K562 (cell line): ENCODE results near the gene IPO7. TPM values are rescaled to one million over a fixed set of nuclear protein-coding genes. Genes with fewer than 3 reads are reported as not detected.

Source experiments
- ARNT ChIP-seq, 2 experiments: fragments of 450-650 bp; IDR thresholded peaks; 2 replicates each; pipeline ENCODE4 v1.6.1; 2016; ENCODE audit warnings: mild to moderate bottlenecking in 1 of 2
- CCNT2 ChIP-seq: IDR thresholded peaks from 2 replicates; pipeline ENCODE4 v1.6.1; 2011; ENCODE audit warnings: borderline replicate concordance, low read depth, mild to moderate bottlenecking, moderate library complexity, mixed read lengths, low read length; ENCODE audit not compliant: insufficient read length; ENCODE audit errors: extremely low read depth
- EP400 ChIP-seq: fragments of 450-650 bp; IDR thresholded peaks from 2 replicates; pipeline ENCODE4 v1.6.1; 2017; ENCODE audit warnings: antibody characterized with exemption, mild to moderate bottlenecking, moderate library complexity
- FUS ChIP-seq: fragments of 200-400 bp; formaldehyde crosslinking; optimal IDR thresholded peaks from 2 replicates; pipeline ENCODE3; 2017; ENCODE audit warnings: low read depth, low read length
- JUND ChIP-seq, 2 experiments: IDR thresholded peaks; 2 replicates in 1 of 2; 3 replicates in 1 of 2; pipeline ENCODE4 v1.6.1; 2011; ENCODE audit warnings: borderline replicate concordance in 2 of 2, low read depth in 2 of 2, low read length in 2 of 2, improper control_type of control experiment in 1 of 2, missing biosample characterization in 1 of 2, missing genetic modification characterization in 1 of 2, missing genetic modification reagents in 1 of 2
- KLF13 ChIP-seq: fragments of 450-650 bp; IDR thresholded peaks from 2 replicates; pipeline ENCODE4 v1.6.1; 2016; ENCODE audit warnings: missing genetic modification characterization, low read depth, mild to moderate bottlenecking, missing compliant biosample characterization, moderate library complexity, borderline replicate concordance
- LCOR ChIP-seq: sonication (generic); formaldehyde crosslinking; IDR thresholded peaks from 2 replicates; pipeline ENCODE4 v1.8.0; 2022; ENCODE audit warnings: mild to moderate bottlenecking, missing genetic modification reagents
- NFIX ChIP-seq: fragments of 250-450 bp; sonication (Bioruptor Pico); IDR thresholded peaks from 2 replicates; pipeline ENCODE4 v1.4.0; 2020; ENCODE audit warnings: low read depth, mild to moderate bottlenecking, moderate library complexity
- NRF1 ChIP-seq, 2 experiments: fragments of 450-650 bp; IDR thresholded peaks in 1 of 2; conservative IDR thresholded peaks in 1 of 2; 2 replicates each; pipeline ENCODE4 v1.6.1; 2014; ENCODE audit warnings: mild to moderate bottlenecking in 2 of 2
- PTTG1 ChIP-seq: fragments of 450-650 bp; IDR thresholded peaks from 2 replicates; pipeline ENCODE4 v1.6.1; 2016; ENCODE audit warnings: low read depth, mild to moderate bottlenecking, missing genetic modification characterization, missing compliant biosample characterization
- ZNF584 ChIP-seq: fragments of 200-800 bp; sonication (Bioruptor generic); IDR thresholded peaks from 2 replicates; pipeline ENCODE4 v1.6.1; 2016; ENCODE audit warnings: low read depth, mild to moderate bottlenecking, missing genetic modification characterization, missing compliant biosample characterization
- polyA plus RNA-seq, 8 experiments: library from polyadenylated mRNA; depleted of rRNA in 4 of 8; stranded (reverse) in 5 of 8; unstranded in 3 of 8; fragments of >200 nt; fragmentation: Nextera tagmentation in 2 of 8; fragmentation: Illumina TruSeq in 1 of 8; extraction: Ambion mirVana in 2 of 8; extraction: Trizol in 1 of 8; gene quantifications; 2 replicates each; pipeline versions ENCODE4 v1.2.1 to v1.2.3, GENCODE V29; 2011 to 2014; ENCODE audit warnings: inconsistent platforms in 1 of 8, missing spikeins in 1 of 8
- total RNA-seq, 7 experiments: library from RNA; depleted of rRNA in 6 of 7; stranded (reverse); fragments of >200 nt in 6 of 7; fragmentation: Illumina TruSeq in 2 of 7; extraction: Trizol in 2 of 7; gene quantifications; 2 replicates each; pipeline versions ENCODE4 v1.2.1 to v1.2.3, GENCODE V29; 2011 to 2021; ENCODE audit warnings: low replicate concordance in 1 of 7
- TF ChIP-seq, protein P1 (sequence below), 2 experiments: fragments of 450-650 bp in 1 of 2; sonication (generic) in 1 of 2; formaldehyde crosslinking; conservative IDR thresholded peaks; 2 replicates each; pipeline versions ENCODE4 v1.4.0 to v1.8.1; 2020 to 2022; ENCODE audit warnings: mild to moderate bottlenecking in 1 of 2, missing genetic modification reagents in 1 of 2
- TF ChIP-seq, protein P2 (sequence below): fragments of 250-450 bp; sonication (Bioruptor Pico); IDR thresholded peaks from 2 replicates; pipeline ENCODE4 v1.9.0; 2021; ENCODE audit warnings: mild to moderate bottlenecking, inconsistent platforms
- TF ChIP-seq, protein P3 (sequence below): sonication (generic); formaldehyde crosslinking; IDR thresholded peaks from 2 replicates; pipeline ENCODE4 v1.8.0; 2023; ENCODE audit warnings: mild to moderate bottlenecking, missing genetic modification reagents
- TF ChIP-seq, protein P4 (sequence below): fragments of 450-650 bp; IDR thresholded peaks from 2 replicates; pipeline ENCODE4 v1.6.1; 2017; ENCODE audit warnings: mild to moderate bottlenecking, moderate library complexity
- TF ChIP-seq, protein P5 (sequence below): fragments of 250-450 bp; sonication (Bioruptor Pico); IDR thresholded peaks from 2 replicates; pipeline ENCODE4 v1.8.0; 2021; ENCODE audit warnings: borderline replicate concordance, mild to moderate bottlenecking, moderate library complexity; ENCODE audit not compliant: poor library complexity, severe bottlenecking
- TF ChIP-seq, protein P6 (sequence below): fragments of 450-650 bp; formaldehyde crosslinking; IDR thresholded peaks from 2 replicates; pipeline ENCODE4 v1.4.0; 2022; ENCODE audit warnings: missing genetic modification characterization

IPO7 gene
- total and polyA plus RNA-seq, 9 of the 15 experiments (the other 6 are each of a cell fraction or from before 2014, with no cell fraction given): 23.6 to 138 (median 110) TPM

DNA sequence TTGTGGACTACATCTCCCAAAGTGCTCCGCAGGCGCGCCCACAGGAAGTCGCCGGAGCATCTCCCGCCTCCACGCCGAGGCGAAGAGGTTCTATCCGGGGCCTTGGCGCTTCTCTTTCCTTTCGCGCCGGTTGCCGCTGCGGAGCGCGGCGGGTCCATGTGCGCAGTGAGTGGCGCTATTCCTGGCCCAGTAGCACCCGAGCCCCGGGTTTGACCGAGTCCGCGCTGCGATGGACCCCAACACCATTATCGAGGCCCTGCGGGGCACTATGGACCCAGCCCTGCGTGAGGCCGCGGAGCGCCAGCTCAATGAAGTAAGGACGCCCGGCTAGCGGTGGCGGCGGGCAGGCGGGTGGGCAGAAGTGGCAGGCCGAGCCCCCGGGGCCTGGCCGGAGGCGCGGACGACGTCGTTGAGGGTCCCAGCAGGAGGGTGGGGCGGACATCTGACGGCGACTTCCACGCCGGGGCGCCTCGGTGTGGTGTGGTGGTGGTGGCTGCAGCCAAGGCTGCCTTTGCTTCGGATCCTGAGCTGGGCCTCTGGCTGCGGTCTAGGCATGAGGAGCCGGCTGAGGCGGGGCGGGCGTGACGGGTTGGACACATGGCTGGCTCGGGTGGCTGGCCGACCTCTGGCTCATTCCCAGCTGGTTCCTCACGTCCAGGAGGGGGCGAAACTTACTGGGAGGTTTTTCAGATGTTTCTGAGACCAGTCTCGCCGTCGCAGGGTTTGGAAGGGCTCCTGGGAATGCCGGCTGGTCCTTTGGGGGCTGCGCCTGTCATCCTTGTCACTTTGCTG is at the start of gene IPO7 (continued):
- TF ChIP-seq, protein P1, sequence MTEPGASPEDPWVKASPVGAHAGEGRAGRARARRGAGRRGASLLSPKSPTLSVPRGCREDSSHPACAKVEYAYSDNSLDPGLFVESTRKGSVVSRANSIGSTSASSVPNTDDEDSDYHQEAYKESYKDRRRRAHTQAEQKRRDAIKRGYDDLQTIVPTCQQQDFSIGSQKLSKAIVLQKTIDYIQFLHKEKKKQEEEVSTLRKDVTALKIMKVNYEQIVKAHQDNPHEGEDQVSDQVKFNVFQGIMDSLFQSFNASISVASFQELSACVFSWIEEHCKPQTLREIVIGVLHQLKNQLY (CRISPR knock-in tag; conservative IDR thresholded peaks at IDR 0.05): no peak
- TF ChIP-seq ZNF584 (CRISPR knock-in tag) (no peak), NRF1 (conservative IDR thresholded peaks at IDR 0.05 in 1 of 2, IDR thresholded peaks at IDR 0.05 in 1 of 2) (peak; percentile 80 to 84), LCOR (0 out of 2 replicates have a peak, but pooled peaks have one; percentile 37), JUND (IDR thresholded peaks at IDR 0.05; ENCODE audit: borderline replicate concordance, low read depth, low read length) (peak; percentile 27; the same call in 1 of the 2 replicates), JUND (tag; IDR thresholded peaks at IDR 0.05; ENCODE audit: borderline replicate concordance, low read depth, low read length) (no peak; the same call in 2 of the 3 replicates), CCNT2 (peak; percentile 43), EP400 (peak; percentile 98), KLF13 (no peak), ARNT (IDR thresholded peaks at IDR 0.05) (no peak), PTTG1 (tag) (no peak), FUS (no peak), NFIX (CRISPR knock-in tag) (no peak)
- TF ChIP-seq, protein P2, sequence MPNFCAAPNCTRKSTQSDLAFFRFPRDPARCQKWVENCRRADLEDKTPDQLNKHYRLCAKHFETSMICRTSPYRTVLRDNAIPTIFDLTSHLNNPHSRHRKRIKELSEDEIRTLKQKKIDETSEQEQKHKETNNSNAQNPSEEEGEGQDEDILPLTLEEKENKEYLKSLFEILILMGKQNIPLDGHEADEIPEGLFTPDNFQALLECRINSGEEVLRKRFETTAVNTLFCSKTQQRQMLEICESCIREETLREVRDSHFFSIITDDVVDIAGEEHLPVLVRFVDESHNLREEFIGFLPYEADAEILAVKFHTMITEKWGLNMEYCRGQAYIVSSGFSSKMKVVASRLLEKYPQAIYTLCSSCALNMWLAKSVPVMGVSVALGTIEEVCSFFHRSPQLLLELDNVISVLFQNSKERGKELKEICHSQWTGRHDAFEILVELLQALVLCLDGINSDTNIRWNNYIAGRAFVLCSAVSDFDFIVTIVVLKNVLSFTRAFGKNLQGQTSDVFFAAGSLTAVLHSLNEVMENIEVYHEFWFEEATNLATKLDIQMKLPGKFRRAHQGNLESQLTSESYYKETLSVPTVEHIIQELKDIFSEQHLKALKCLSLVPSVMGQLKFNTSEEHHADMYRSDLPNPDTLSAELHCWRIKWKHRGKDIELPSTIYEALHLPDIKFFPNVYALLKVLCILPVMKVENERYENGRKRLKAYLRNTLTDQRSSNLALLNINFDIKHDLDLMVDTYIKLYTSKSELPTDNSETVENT (CRISPR knock-in tag): peak; percentile 67; the same call in 1 of the 2 replicates
- TF ChIP-seq, protein P3, sequence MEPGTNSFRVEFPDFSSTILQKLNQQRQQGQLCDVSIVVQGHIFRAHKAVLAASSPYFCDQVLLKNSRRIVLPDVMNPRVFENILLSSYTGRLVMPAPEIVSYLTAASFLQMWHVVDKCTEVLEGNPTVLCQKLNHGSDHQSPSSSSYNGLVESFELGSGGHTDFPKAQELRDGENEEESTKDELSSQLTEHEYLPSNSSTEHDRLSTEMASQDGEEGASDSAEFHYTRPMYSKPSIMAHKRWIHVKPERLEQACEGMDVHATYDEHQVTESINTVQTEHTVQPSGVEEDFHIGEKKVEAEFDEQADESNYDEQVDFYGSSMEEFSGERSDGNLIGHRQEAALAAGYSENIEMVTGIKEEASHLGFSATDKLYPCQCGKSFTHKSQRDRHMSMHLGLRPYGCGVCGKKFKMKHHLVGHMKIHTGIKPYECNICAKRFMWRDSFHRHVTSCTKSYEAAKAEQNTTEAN (CRISPR knock-in tag): 0 out of 2 replicates have a peak, but pooled peaks have one; percentile 38
- TF ChIP-seq, protein P4, sequence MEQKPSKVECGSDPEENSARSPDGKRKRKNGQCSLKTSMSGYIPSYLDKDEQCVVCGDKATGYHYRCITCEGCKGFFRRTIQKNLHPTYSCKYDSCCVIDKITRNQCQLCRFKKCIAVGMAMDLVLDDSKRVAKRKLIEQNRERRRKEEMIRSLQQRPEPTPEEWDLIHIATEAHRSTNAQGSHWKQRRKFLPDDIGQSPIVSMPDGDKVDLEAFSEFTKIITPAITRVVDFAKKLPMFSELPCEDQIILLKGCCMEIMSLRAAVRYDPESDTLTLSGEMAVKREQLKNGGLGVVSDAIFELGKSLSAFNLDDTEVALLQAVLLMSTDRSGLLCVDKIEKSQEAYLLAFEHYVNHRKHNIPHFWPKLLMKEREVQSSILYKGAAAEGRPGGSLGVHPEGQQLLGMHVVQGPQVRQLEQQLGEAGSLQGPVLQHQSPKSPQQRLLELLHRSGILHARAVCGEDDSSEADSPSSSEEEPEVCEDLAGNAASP: no peak
- TF ChIP-seq, protein P5, sequence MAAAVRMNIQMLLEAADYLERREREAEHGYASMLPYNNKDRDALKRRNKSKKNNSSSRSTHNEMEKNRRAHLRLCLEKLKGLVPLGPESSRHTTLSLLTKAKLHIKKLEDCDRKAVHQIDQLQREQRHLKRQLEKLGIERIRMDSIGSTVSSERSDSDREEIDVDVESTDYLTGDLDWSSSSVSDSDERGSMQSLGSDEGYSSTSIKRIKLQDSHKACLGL: peak; percentile 38
- TF ChIP-seq, protein P6, sequence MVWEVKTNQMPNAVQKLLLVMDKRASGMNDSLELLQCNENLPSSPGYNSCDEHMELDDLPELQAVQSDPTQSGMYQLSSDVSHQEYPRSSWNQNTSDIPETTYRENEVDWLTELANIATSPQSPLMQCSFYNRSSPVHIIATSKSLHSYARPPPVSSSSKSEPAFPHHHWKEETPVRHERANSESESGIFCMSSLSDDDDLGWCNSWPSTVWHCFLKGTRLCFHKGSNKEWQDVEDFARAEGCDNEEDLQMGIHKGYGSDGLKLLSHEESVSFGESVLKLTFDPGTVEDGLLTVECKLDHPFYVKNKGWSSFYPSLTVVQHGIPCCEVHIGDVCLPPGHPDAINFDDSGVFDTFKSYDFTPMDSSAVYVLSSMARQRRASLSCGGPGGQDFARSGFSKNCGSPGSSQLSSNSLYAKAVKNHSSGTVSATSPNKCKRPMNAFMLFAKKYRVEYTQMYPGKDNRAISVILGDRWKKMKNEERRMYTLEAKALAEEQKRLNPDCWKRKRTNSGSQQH (CRISPR knock-in tag): no peak
